ENCODE data around the gene TRIML1. TPM values are rescaled to one million over a fixed set of nuclear protein-coding genes. Genes with fewer than 3 reads are reported as not detected.

TRIML1 gene
- total RNA-seq, 1 experiment from 2014 or later, result not detected

GRCh38 chr4:188110741-188111471 is 28.3 kb upstream of the TRIML1 start:
- no peaks in the 10 kb centered on the region for H3K79me1 ChIP-seq (ENCODE audit: insufficient read depth, low read depth, low read length, poor library complexity, severe bottlenecking)
- H3K18ac ChIP-seq (ENCODE audit: insufficient read length, low read depth, low read length), result no peak overlapping the region
- H3K23ac ChIP-seq (ENCODE audit: insufficient read length, low read depth, low read length), result no peak overlapping the region
- no peak overlapping the region for H2BK15ac ChIP-seq (ENCODE audit: low read depth, low read length)
- Mint-ChIP-seq H3K4me1 (peaks cover 38 to 44% of the 10 kb centered on the region in 2 experiments), H3K27ac (peak overlapping the region; percentile 49 to 100 (median 99)), H3K36me3 (ENCODE audit: insufficient read depth in 1 of 3, low read depth in 3 of 3) (peaks cover 5 to 6% (median 5%) of the 10 kb centered on the region in 3 experiments; a peak in 6 of 7 replicates), H3K4me3 (peak overlapping the region in 1 of 2 experiments; percentile 73; a peak in 2 of 5 replicates), H3K9me3 (no peaks in the 10 kb centered on the region; a peak in 1 of 5 replicates), H3K27me3 (ENCODE audit: low read depth) (no peaks in the 10 kb centered on the region)
- H4K91ac ChIP-seq (ENCODE audit: insufficient read length, low read depth, low read length), result no peak overlapping the region
- no peak overlapping the region for H3K14ac ChIP-seq (ENCODE audit: insufficient read depth, low read length)
- no peak overlapping the region for H2BK20ac ChIP-seq (ENCODE audit: low read depth, low read length, poor library complexity, severe bottlenecking)
- DNase-seq, result no peak
- WGBS (ENCODE audit: extremely low coverage, insufficient read length, low lambda C conversion rate), result no CpG with 5 or more reads among the region's 7 CpGs
- no peak overlapping the region for H4K8ac ChIP-seq (replicated peaks; ENCODE audit: insufficient read length, low read depth, low read length)
- H4K5ac ChIP-seq (ENCODE audit: insufficient read length, low read depth, low read length), result no peak overlapping the region
- no peak overlapping the region for H3K9ac ChIP-seq (ENCODE audit: extremely low read depth, insufficient read length, low read length)
- H2AFZ ChIP-seq (ENCODE audit: low read length), result no peak overlapping the region
- H2BK120ac ChIP-seq (ENCODE audit: low read depth, low read length, poor library complexity, severe bottlenecking), result no peak overlapping the region
- H2BK5ac ChIP-seq (ENCODE audit: insufficient read length, low read length), result no peak overlapping the region
- no peaks in the 10 kb centered on the region for H3K9me3 ChIP-seq (ENCODE audit: control insufficient read depth, low read depth, low read length)
- no peak overlapping the region for H3K4ac ChIP-seq (ENCODE audit: low read depth, low read length)
- no peak overlapping the region for H3K27ac ChIP-seq (ENCODE audit: insufficient read length, low read depth, low read length)
- H3K56ac ChIP-seq (ENCODE audit: insufficient read length, low read depth, low read length), result no peak overlapping the region
- H2AK5ac ChIP-seq (ENCODE audit: insufficient read length, low read length), result no peak overlapping the region
- H3K4me1 ChIP-seq (ENCODE audit: insufficient read depth, low read length), result peaks cover 3% of the 10 kb centered on the region; the same call in 1 of the 2 replicates
- H3K4me2 ChIP-seq (ENCODE audit: insufficient read depth, insufficient read length, low read length), result no peak overlapping the region
- H3K23me2 ChIP-seq (ENCODE audit: insufficient read length, low read depth, low read length, poor library complexity, severe bottlenecking), result peaks cover 6% of the 10 kb centered on the region
- no peaks in the 10 kb centered on the region for H4K20me1 ChIP-seq (ENCODE audit: control insufficient read depth, insufficient read depth, insufficient read length)
- no peak overlapping the region for H3T11ph ChIP-seq (ENCODE audit: low read length)
- peaks cover 4% of the 10 kb centered on the region; the same call in 1 of the 2 replicates for H3K79me2 ChIP-seq (ENCODE audit: insufficient read depth, low read length)
- no peaks in the 10 kb centered on the region for H3K27me3 ChIP-seq (ENCODE audit: insufficient read depth, low read length)
- TF ChIP-seq CTCF (conservative IDR thresholded peaks at IDR 0.05), result no peak
- H2BK12ac ChIP-seq (ENCODE audit: insufficient read length, low read depth, low read length), result no peak overlapping the region
